Lung (tissue), 12 donors: Measurements from ENCODE around the gene CUL2. TPM values are rescaled to one million over a fixed set of nuclear protein-coding genes. Genes with fewer than 3 reads are reported as not detected.

Experiments used
- ATAC-seq: fragments of 200-7000 bp; cut with Tn5 transposase; one replicate; pipeline ENCODE4 v1.9.1; 2020; ENCODE audit warnings: moderate number of reproducible peaks; ENCODE audit not compliant: insufficient read depth, low FRiP score
- DNase-seq, 3 donors: peaks; one replicate each; pipeline ENCODE4 v3.0.0-alpha.2; 2013 to 2017
- H3K27ac ChIP-seq, 2 donors: one replicate each; pipeline ENCODE4 v1.5.1; 2013; ENCODE audit warnings: mild to moderate bottlenecking in 2 of 2, moderate library complexity in 2 of 2, control low read depth in 1 of 2, inconsistent platforms in 1 of 2, low read depth in 1 of 2, low read length in 1 of 2
- H3K27me3 ChIP-seq, 3 donors: one replicate each; pipeline ENCODE4 v1.5.1; 2013; ENCODE audit warnings: low read length in 2 of 3; ENCODE audit not compliant: control insufficient read depth in 3 of 3, insufficient read depth in 3 of 3
- H3K36me3 ChIP-seq, 4 donors: one replicate each; pipeline ENCODE4 v1.5.1; 2013; ENCODE audit warnings: low read length in 4 of 4, mild to moderate bottlenecking in 1 of 4, moderate library complexity in 1 of 4; ENCODE audit not compliant: control insufficient read depth in 4 of 4, insufficient read depth in 4 of 4
- H3K4me1 ChIP-seq, 5 donors: one replicate each; pipeline ENCODE4 v1.5.1; 2013; ENCODE audit warnings: low read length in 5 of 5, mild to moderate bottlenecking in 2 of 5, moderate library complexity in 1 of 5; ENCODE audit not compliant: control insufficient read depth in 5 of 5, insufficient read depth in 5 of 5
- H3K4me3 ChIP-seq: one replicate; pipeline ENCODE4 v1.5.1; 2013; ENCODE audit warnings: mild to moderate bottlenecking, control low read depth, moderate library complexity
- H3K9ac ChIP-seq, 2 donors: one replicate each; pipeline ENCODE4 v1.5.1; 2013; ENCODE audit warnings: low read length in 2 of 2, control low read depth in 1 of 2; ENCODE audit not compliant: insufficient read depth in 1 of 2
- H3K9me3 ChIP-seq, 4 donors: one replicate each; pipeline ENCODE4 v1.5.1; 2013; ENCODE audit warnings: low read length in 3 of 4, mild to moderate bottlenecking in 1 of 4, moderate library complexity in 1 of 4; ENCODE audit not compliant: control insufficient read depth in 4 of 4, insufficient read depth in 3 of 4
- CTCF ChIP-seq: IDR thresholded peaks from 2 replicates; pipeline ENCODE4 v1.5.1; 2012; ENCODE audit warnings: mild to moderate bottlenecking; ENCODE audit errors: control extremely low read depth, extremely low read depth
- WGBS, 2 donors: extraction: QIAGEN DNeasy Blood & Tissue Kit; methylation state at CpG; one replicate each; pipeline ENCODE4 v1.1.7; 2013; 5-methylcytosine and 5-hydroxymethylcytosine counted together
- polyA plus RNA-seq, 2 donors: library from polyadenylated mRNA; stranded (reverse); fragments of 200-250 nt; gene quantifications; one replicate each; pipeline ENCODE4 v1.2.1, GENCODE V29; 2013
- total RNA-seq, 2 donors: library from RNA; depleted of rRNA in 1 of 2; stranded (reverse); fragments of >200 nt in 1 of 2; gene quantifications; one replicate each; pipeline ENCODE4 v1.2.1, GENCODE V29; 2014 to 2021
- donor health status: control.
- donor health status: control.
- donor health status: Bipolar disorder and iron deficiency.
- donor health status: healthy.
- donor health status: DM: yes; HTN: yes; CAD: no.

CUL2 gene
- total and polyA plus RNA-seq, 4 donors, result 7.7 to 30.8 (median 17.6) TPM

- DNase-seq, result no peak
Measured at GRCh38 chr10:35063837-35064454, 26.2 kb downstream of the CUL2 start.

GRCh38 chr10:35059481-35059880, 30.7 kb downstream of the CUL2 start:
- DNase-seq (no peak), ATAC-seq (no peak)
- no peak overlapping the region for H3K27ac ChIP-seq
- no peak overlapping the region for H3K9ac ChIP-seq
- no peak for TF ChIP-seq CTCF
- peaks cover 0 to 2% (median 0%) of the 10 kb centered on the region in 5 donors for H3K4me1 ChIP-seq
- H3K4me3 ChIP-seq, result no peak overlapping the region
- no peaks in the 10 kb centered on the region for H3K27me3 ChIP-seq
- no peaks in the 10 kb centered on the region for H3K9me3 ChIP-seq
- H3K36me3 ChIP-seq, result peaks cover 11 to 26% (median 23%) of the 10 kb centered on the region in 4 donors

More at GRCh38 chr10:35063837-35064454, 26.2 kb downstream of the CUL2 start:
- TF ChIP-seq CTCF, result no peak
- H3K4me1 ChIP-seq, result no peaks in the 10 kb centered on the region
- no peak for ATAC-seq
- 95 to 96% methylated on average over 3 of the region's 3 CpGs for WGBS, 2 donors
- H3K9me3 ChIP-seq, result no peaks in the 10 kb centered on the region
- peaks cover 10 to 21% (median 19%) of the 10 kb centered on the region in 4 donors for H3K36me3 ChIP-seq
- no peak overlapping the region for H3K27ac ChIP-seq
- no peaks in the 10 kb centered on the region for H3K27me3 ChIP-seq
- no peak overlapping the region for H3K9ac ChIP-seq
- H3K4me3 ChIP-seq, result no peak overlapping the region

GRCh38 chr10:35058686-35059085, 31.5 kb downstream of the CUL2 start:
- DNase-seq, result no peak
- no peak for ATAC-seq
- Histone ChIP-seq H3K9me3 (no peaks in the 10 kb centered on the region), H3K27ac (no peak overlapping the region), H3K36me3 (peaks cover 9 to 25% (median 23%) of the 10 kb centered on the region in 4 donors), H3K4me1 (peaks cover 0 to 2% (median 0%) of the 10 kb centered on the region in 5 donors), H3K27me3 (no peaks in the 10 kb centered on the region), H3K4me3 (no peak overlapping the region), H3K9ac (no peak overlapping the region)
- 94 to 96% methylated on average over 1 of the region's 1 CpG for WGBS, 2 donors
- TF ChIP-seq CTCF, result no peak

GRCh38 chr10:35058134-35058533, 32.0 kb downstream of the CUL2 start:
- Histone ChIP-seq H3K9ac (no peak overlapping the region), H3K9me3 (no peaks in the 10 kb centered on the region), H3K27ac (no peak overlapping the region), H3K4me3 (no peak overlapping the region), H3K27me3 (no peaks in the 10 kb centered on the region), H3K36me3 (peaks cover 9 to 26% (median 20%) of the 10 kb centered on the region in 4 donors), H3K4me1 (peaks cover 0 to 2% (median 0%) of the 10 kb centered on the region in 5 donors)
- ATAC-seq (no peak), DNase-seq (no peak)
- WGBS, 2 donors, result 39 to 57% methylated on average over 6 of the region's 6 CpGs
- no peak for TF ChIP-seq CTCF
